HG02884 (cell line): ENCODE data around the gene CLIC4.
"Not testable (repeated sequence)": the region's sequence is repeated elsewhere in the genome, so short reads cannot be mapped to it uniquely, and the experiment has no call there.

Source experiments
- ATAC-seq: cut with Tn5 transposase; IDR thresholded peaks from one replicate; pipeline ENCODE4 v1.9.1; 2021; ENCODE audit warnings: mild to moderate bottlenecking, moderate library complexity; ENCODE audit not compliant: unreplicated experiment

CLIC4 gene

GRCh38 chr1:24769656-24770651, 24.7 kb downstream of the CLIC4 start:
- ATAC-seq: no peak

DNA sequence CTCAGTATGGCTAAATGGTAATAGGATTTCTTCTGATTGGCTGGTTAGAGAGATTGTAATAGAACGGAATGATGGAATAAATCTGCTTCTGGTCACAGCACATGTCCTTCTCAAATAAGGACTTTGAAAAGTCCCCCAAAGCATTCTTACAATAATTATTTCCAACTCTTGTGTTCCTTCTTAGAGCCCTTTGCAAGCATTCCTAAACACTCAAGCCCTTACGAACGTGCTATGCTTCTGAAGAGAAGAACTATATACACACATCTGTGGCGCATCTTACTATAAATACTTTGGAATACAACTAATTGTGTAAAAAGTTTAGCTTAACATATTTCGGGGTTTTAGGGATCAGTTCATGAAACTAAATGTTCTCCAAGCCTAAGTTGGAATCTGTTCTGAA, 25.6 kb downstream of the CLIC4 start:
- no peak for ATAC-seq

GRCh38 chr1:24771574-24771973, 26.3 kb downstream of the CLIC4 start:
- no peak for ATAC-seq

- ATAC-seq: no peak
Observed at GRCh38 chr1:24773618-24774017, 28.4 kb downstream of the CLIC4 start.

- no peak for ATAC-seq
Observed at GRCh38 chr1:24775348-24775747, 30.1 kb downstream of the CLIC4 start.

DNA sequence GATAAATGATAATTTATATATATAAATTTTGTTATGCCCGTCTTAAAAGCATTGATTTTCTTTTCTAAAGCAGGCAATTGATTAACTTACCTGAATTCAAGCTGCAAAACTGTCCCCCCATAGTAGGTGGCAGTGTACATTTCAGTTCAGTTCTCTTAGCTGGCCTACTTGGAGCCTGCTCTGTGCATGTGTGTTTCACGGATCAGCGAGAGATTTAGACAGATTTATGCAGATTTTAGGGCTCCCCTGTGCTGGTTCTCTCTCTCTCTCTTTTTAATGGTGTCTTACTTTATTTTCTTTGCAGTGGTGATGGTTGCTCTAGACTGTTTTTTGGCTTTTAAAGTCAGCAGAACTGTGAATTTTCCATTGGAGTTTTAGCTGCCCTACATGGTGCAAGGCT, 30.7 kb downstream of the CLIC4 start:
- no peak for ATAC-seq

GRCh38 chr1:24776821-24777220, 31.6 kb downstream of the CLIC4 start:
- ATAC-seq: no peak

- ATAC-seq: no peak
Observed at GRCh38 chr1:24778141-24778540, 32.9 kb downstream of the CLIC4 start.

DNA sequence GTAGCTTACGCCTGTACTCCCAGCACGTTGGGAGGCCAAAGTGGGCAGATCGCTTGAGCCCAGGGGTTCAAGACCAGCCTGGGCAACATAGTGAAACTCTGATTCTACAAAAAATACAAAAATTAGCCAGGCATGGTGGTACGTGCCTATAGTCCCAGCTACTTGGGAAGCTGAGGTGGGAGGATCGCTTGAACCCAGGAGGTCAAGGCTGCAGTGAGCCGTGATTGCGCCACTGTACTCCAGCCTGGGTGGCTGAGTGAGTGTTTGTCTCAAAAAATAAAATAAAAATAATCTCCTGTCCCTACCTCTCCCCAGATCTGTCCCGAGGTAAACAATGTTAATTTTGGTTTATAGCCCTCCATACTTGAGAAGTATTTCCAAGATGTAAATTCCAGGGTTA, 34.0 kb downstream of the CLIC4 start:
- not testable (repeated sequence) for ATAC-seq

DNA sequence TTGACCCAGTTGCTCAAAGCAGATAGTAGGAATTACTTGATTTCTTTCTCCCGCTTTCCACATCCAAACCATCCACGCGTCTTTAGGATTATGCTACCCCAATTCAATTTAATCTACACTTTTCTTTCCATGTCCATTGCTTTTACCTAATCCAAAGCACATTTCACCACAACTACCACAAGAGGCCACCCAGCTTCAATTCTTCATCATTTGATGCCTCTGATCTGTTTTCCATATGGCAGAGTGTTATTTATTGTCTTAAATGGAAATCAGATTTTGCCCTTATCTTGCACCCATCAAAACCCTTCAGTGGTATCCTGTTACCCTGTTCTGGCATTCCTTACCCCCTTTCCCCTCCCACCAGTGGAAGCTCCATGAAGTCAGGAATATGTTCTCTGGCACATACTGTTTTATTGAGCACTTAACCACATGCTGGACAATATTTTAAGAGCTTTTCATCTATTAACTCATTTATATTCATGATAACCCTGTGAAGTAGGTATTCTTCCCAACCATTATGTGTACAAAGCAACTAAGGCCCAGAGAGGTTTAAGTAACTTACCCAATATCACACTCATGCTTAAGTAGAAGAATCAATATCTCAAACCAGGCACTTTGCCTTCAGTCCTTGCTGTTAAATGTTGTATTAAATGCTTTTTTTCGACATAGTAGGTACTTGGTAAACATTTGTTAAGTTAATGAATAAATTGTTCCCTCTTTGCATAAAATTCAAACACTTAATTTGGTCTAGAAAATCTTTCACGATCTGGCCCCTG, 34.6 kb downstream of the CLIC4 start:
- no peak for ATAC-seq

DNA sequence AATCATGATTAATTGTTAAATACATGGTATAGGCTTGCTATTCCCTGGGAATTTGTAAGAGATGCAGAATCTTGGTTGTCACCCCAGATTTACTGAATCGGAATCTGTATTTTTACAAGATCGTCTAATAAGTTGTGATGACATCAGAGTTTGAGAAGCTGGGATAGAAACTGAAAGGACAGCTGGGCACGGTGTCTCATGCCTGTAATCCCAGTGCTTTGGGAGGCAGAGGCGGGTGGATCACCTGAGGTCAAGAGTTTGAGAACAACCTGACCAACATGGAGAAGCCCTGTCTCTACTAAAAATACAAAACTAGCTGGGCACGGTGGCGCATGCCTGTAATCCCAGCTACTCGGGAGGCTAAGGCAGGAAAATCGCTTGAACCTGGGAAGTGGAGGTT, 35.4 kb downstream of the CLIC4 start:
- not testable (repeated sequence) for ATAC-seq

GRCh38 chr1:24782689-24783088, 37.4 kb downstream of the CLIC4 start:
- no peak for ATAC-seq

GRCh38 chr1:24783713-24784112, 38.5 kb downstream of the CLIC4 start:
- no peak for ATAC-seq

GRCh38 chr1:24786191-24786590, 40.9 kb downstream of the CLIC4 start:
- ATAC-seq: no peak

DNA sequence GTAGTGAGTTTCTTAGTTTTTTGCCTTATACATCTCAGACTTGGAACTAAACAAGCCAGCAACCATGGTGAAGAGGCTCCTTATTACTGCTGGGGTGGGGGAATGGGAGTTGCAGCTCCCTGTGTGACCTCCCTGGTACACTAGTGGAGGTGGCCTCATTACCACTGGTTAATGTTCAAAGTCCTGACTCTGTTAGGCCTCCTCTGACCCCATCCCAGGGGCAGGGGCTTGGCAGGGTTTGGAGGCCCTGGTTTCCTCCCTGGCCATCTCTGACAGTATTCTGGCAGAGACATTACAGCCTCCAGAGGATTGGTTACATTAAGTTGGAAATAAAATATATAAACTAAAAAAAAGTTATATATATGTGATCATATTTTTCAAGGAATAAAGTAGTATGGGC, 45.2 kb downstream of the CLIC4 start:
- ATAC-seq: no peak

- ATAC-seq: no peak
Observed at GRCh38 chr1:24793447-24794129, 48.3 kb downstream of the CLIC4 start.

- not testable (repeated sequence) for ATAC-seq
Observed at GRCh38 chr1:24794130-24794502, 48.9 kb downstream of the CLIC4 start.

DNA sequence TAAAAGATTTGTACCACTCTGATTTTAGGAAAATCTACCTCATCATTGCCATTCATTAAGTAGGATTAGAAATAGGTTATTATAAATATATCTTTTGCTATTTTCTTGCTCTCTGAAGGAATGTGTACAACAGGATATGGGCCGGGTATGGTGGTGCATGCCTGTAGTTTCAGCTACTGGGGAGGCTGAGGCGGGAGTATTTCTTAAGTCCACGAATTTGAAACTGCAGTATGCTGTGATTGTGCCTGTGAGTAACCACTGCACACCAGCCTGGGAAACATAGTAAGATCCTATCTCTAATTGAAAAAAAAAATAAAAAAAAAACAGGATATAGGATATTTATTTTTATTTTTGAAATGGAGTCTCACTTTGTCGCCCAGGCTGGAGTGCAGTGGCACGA, 50.0 kb downstream of the CLIC4 start:
- ATAC-seq: no peak

DNA sequence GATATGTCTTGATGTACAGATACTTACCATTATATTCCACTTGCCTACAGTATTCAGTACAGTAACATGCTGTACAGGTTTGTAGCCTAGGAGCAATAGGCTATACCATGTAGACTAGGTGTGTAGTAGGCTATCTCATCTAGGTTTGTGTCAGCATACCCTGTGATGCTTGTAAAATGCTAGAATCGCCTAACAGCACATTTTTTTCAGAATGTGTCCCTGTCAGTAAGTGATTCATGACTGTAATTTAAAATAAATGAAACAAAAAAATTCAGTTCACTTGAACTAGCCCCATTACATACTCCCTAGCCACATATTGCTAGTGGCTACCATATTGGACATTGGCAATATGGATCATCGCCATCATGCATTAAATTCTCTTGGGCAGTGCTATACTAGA, 51.3 kb downstream of the CLIC4 start:
- ATAC-seq: no peak

GRCh38 chr1:24799242-24799641, 54.0 kb downstream of the CLIC4 start:
- not testable (repeated sequence) for ATAC-seq

- ATAC-seq: no peak
Observed at GRCh38 chr1:24801176-24801575, 55.9 kb downstream of the CLIC4 start.
